Activated T-helper 1 cell treated with anti-CD3 and anti-CD28 coated beads, Interleukin-12 subunit alpha, Interleukin-12 subunit beta, Interleukin-2, Interleukin-4 antibody, amounts not matched to agents 30 ng/mL and 10 ng/mL and 1 ng/mL, durations not matched to agents 14 hours and 24 hours and 36 hours (primary cell): ENCODE measurements around the gene INA. TPM values are rescaled to one million over a fixed set of nuclear protein-coding genes. Genes with fewer than 3 reads are reported as not detected.
A peak's percentile ranks its signal among the peaks of the same experiment; 100 is the strongest.

Experiments
- DNase-seq: peaks from one replicate; pipeline ENCODE4 v3.0.0; 2021; ENCODE audit warnings: low spot score
- H3K27ac Mint-ChIP-seq: one replicate; pipeline ENCODE4 v1.8.0; 2021; ENCODE audit warnings: mild to moderate bottlenecking, mixed read lengths
- H3K27me3 Mint-ChIP-seq: one replicate; pipeline ENCODE4 v1.8.0; 2022; ENCODE audit warnings: mild to moderate bottlenecking, moderate library complexity, mixed read lengths; ENCODE audit not compliant: insufficient read depth
- H3K36me3 Mint-ChIP-seq: one replicate; pipeline ENCODE4 v1.8.0; 2021; ENCODE audit warnings: low read depth, mixed read lengths
- H3K4me1 Mint-ChIP-seq: one replicate; pipeline ENCODE4 v1.8.0; 2021; ENCODE audit warnings: low read depth, mixed read lengths
- H3K4me3 Mint-ChIP-seq: one replicate; pipeline ENCODE4 v1.8.0; 2021; ENCODE audit warnings: mild to moderate bottlenecking, moderate library complexity, mixed read lengths
- H3K9me3 Mint-ChIP-seq: one replicate; pipeline ENCODE4 v1.8.0; 2021; ENCODE audit warnings: mixed read lengths
- intact Hi-C: fragments of 100-400 bp; cut with micrococcal nuclease; formaldehyde crosslinking; loops from one replicate; pipeline ENCODE4 v1.15.1; 2024
- total RNA-seq: library from RNA; stranded (reverse); gene quantifications from 2 replicates; pipeline ENCODE4 v1.2.3, GENCODE V29; 2022

Gene INA
- total RNA-seq, 1 donor from 2014 or later, result 1.5 TPM

DNA sequence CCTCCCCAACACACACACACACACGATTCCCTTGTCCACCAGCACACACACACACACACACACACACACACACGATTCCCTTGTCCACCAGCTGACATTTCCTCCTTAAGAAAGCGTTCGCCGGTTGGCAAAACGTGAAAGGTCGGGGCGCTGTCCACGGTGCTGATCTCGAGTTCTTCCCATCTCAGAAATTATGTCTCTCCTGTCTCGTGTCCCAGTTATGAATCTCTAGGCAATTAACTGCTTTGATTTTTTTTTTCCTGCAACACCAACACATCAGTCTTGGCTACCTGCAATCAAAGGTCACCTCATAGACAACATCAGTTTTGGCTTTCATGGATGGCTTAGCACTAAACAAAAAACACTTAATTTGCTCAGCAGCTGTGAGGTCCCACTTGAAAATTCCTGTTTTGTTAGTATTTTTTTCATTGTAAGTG lies 1.9 kb downstream of the INA start:
- H3K4me3 Mint-ChIP-seq, result peak overlapping the region; percentile 68
- peak overlapping the region; percentile 79 for H3K27ac Mint-ChIP-seq
- peaks cover 5% of the 10 kb centered on the region for H3K9me3 Mint-ChIP-seq
- intact Hi-C loops, result no loop called here
- peak; percentile 28 for DNase-seq
- H3K36me3 Mint-ChIP-seq, result peaks cover 4% of the 10 kb centered on the region
- peaks cover 8% of the 10 kb centered on the region for H3K4me1 Mint-ChIP-seq
- H3K27me3 Mint-ChIP-seq, result peaks cover 52% of the 10 kb centered on the region

DNA sequence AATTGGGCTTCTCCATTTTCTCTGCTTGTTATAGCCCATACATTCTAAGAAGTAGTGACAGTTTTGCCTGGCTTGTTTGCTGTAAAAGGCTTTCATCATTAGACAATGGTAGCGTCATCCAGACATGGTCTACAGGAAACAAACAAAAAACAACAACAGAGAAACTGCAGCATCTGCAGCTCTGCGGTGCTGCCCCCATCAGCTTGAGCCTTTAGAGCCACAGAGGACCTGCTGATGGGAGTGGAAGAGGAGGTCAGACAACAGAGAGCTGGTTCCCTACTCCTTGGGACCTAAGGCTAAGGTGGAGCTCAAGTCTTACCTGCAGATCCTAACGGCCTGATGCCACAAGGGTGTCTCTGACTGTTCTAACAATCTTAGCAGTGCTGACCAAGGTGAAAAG lies 3.1 kb downstream of the INA start:
- Mint-ChIP-seq H3K27me3 (peaks cover 52% of the 10 kb centered on the region), H3K27ac (no peak overlapping the region), H3K9me3 (peaks cover 5% of the 10 kb centered on the region), H3K4me1 (peaks cover 8% of the 10 kb centered on the region), H3K36me3 (peaks cover 4% of the 10 kb centered on the region), H3K4me3 (no peak overlapping the region)
- no peak for DNase-seq
- intact Hi-C loops, result no loop called here

- intact Hi-C loops, result no loop called here
- no peak for DNase-seq
- Mint-ChIP-seq H3K27me3 (peaks cover 50% of the 10 kb centered on the region), H3K9me3 (peaks cover 5% of the 10 kb centered on the region), H3K36me3 (peaks cover 4% of the 10 kb centered on the region), H3K4me3 (no peak overlapping the region), H3K27ac (no peak overlapping the region), H3K4me1 (peaks cover 8% of the 10 kb centered on the region)
Measured at GRCh38 chr10:103280506-103280905, 3.6 kb downstream of the INA start.

GRCh38 chr10:103281753-103282152 lies 4.8 kb downstream of the INA start:
- peaks cover 5% of the 10 kb centered on the region for H3K9me3 Mint-ChIP-seq
- H3K4me3 Mint-ChIP-seq, result no peak overlapping the region
- no peak overlapping the region for H3K27ac Mint-ChIP-seq
- intact Hi-C loops, result no loop called here
- H3K27me3 Mint-ChIP-seq, result peaks cover 41% of the 10 kb centered on the region
- H3K36me3 Mint-ChIP-seq, result peaks cover 4% of the 10 kb centered on the region
- DNase-seq, result no peak
- H3K4me1 Mint-ChIP-seq, result peaks cover 8% of the 10 kb centered on the region

DNA sequence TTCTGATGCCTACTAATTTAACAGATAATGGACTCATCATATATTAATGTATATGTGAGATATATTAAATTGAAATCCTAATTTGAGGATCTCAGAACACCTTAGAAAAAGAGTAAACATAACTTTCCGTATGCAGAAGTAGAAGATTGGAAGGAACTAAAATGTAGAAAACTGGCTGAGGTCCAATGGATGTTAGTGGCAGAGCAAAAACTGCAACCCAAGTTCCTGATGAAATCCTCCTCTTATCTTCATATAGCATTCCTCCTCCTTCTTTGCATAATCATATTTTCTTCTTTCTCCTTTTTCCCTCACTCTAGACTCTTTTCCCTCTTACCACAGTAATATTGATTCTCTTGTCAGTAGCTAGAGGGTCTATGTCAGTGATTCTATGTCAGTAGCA lies 6.0 kb downstream of the INA start:
- intact Hi-C loops, result no loop called here
- Mint-ChIP-seq H3K4me3 (no peak overlapping the region), H3K4me1 (peaks cover 8% of the 10 kb centered on the region), H3K36me3 (peaks cover 4% of the 10 kb centered on the region), H3K27ac (no peak overlapping the region), H3K27me3 (peaks cover 45% of the 10 kb centered on the region), H3K9me3 (peaks cover 5% of the 10 kb centered on the region)
- no peak for DNase-seq

- peaks cover 45% of the 10 kb centered on the region for H3K27me3 Mint-ChIP-seq
- no peaks in the 10 kb centered on the region for H3K9me3 Mint-ChIP-seq
- no peak overlapping the region for H3K4me3 Mint-ChIP-seq
- no peaks in the 10 kb centered on the region for H3K36me3 Mint-ChIP-seq
- H3K27ac Mint-ChIP-seq, result no peak overlapping the region
- intact Hi-C loops, result no loop called here
- H3K4me1 Mint-ChIP-seq, result no peaks in the 10 kb centered on the region
- DNase-seq, result no peak
Measured at GRCh38 chr10:103284170-103284569, 7.2 kb downstream of the INA start.

DNA sequence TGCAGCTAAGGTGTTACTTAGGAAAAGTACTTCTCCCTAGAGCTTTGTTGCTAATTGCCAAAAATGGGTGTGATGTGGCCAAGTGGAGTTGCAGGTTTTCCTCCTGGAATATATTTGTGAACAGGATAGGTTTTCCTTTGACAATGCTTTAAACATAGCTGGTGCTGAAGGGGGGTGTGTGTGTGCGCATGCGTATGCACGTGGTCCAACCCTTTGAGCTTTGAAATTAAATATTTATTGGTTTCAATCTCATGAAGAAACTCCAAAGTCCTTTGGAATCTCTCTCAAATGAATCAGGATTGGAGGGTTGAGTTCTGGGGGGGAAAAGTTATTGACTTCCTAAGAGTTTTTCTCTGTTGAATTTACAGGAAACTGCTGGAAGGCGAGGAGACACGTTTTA lies 11.1 kb downstream of the INA start:
- H3K36me3 Mint-ChIP-seq, result no peaks in the 10 kb centered on the region
- no peak overlapping the region for H3K27ac Mint-ChIP-seq
- peaks cover 33% of the 10 kb centered on the region for H3K27me3 Mint-ChIP-seq
- H3K9me3 Mint-ChIP-seq, result no peaks in the 10 kb centered on the region
- intact Hi-C loops, result no loop called here
- DNase-seq, result no peak
- H3K4me3 Mint-ChIP-seq, result no peak overlapping the region
- no peaks in the 10 kb centered on the region for H3K4me1 Mint-ChIP-seq

DNA sequence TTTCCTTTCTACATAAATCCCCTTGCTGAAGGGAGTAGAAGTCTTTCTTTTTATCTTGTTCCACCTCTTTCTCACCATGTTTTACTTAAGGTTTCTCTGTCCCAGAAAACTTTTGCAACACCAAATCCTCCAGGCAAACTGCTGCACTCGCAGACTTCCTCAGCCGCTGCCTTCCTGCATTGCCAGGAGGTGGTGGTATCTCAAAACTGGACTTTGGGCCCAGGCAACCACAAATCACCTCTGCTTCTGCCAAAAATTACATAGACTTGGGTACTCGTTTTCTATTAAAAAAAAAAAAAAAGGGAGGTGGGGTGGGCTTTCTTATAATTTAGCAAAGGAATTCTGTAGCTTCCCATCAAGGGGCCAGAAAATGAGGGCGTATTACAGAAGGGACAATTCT lies 14.7 kb downstream of the INA start:
- Mint-ChIP-seq H3K9me3 (no peaks in the 10 kb centered on the region), H3K27me3 (peaks cover 32% of the 10 kb centered on the region), H3K4me1 (no peaks in the 10 kb centered on the region), H3K36me3 (no peaks in the 10 kb centered on the region), H3K27ac (no peak overlapping the region), H3K4me3 (no peak overlapping the region)
- no peak for DNase-seq
- intact Hi-C loops, result no loop called here

GRCh38 chr10:103295374-103296015 lies 18.6 kb downstream of the INA start:
- H3K27ac Mint-ChIP-seq, result no peak overlapping the region
- peaks cover 10% of the 10 kb centered on the region for H3K27me3 Mint-ChIP-seq
- intact Hi-C loops, result no loop called here
- no peaks in the 10 kb centered on the region for H3K4me1 Mint-ChIP-seq
- no peaks in the 10 kb centered on the region for H3K9me3 Mint-ChIP-seq
- H3K36me3 Mint-ChIP-seq, result no peaks in the 10 kb centered on the region
- no peak overlapping the region for H3K4me3 Mint-ChIP-seq
- DNase-seq, result no peak

GRCh38 chr10:103307594-103307993 lies 30.7 kb downstream of the INA start:
- Mint-ChIP-seq H3K4me3 (no peak overlapping the region), H3K9me3 (no peaks in the 10 kb centered on the region), H3K4me1 (no peaks in the 10 kb centered on the region), H3K27ac (no peak overlapping the region), H3K27me3 (no peaks in the 10 kb centered on the region), H3K36me3 (peaks cover 28% of the 10 kb centered on the region)
- intact Hi-C loops, result no loop called here
- no peak for DNase-seq

GRCh38 chr10:103310197-103310596 lies 33.3 kb downstream of the INA start:
- Mint-ChIP-seq H3K36me3 (peaks cover 24% of the 10 kb centered on the region), H3K9me3 (no peaks in the 10 kb centered on the region), H3K27me3 (no peaks in the 10 kb centered on the region), H3K4me3 (no peak overlapping the region), H3K4me1 (no peaks in the 10 kb centered on the region), H3K27ac (no peak overlapping the region)
- DNase-seq, result no peak
- intact Hi-C loops, result no loop called here

GRCh38 chr10:103316087-103316486 lies 39.1 kb downstream of the INA start:
- H3K9me3 Mint-ChIP-seq, result no peaks in the 10 kb centered on the region
- peaks cover 21% of the 10 kb centered on the region for H3K36me3 Mint-ChIP-seq
- H3K4me3 Mint-ChIP-seq, result no peak overlapping the region
- no peak for DNase-seq
- H3K4me1 Mint-ChIP-seq, result no peaks in the 10 kb centered on the region
- intact Hi-C loops, result no loop called here
- no peaks in the 10 kb centered on the region for H3K27me3 Mint-ChIP-seq
- H3K27ac Mint-ChIP-seq, result no peak overlapping the region

DNA sequence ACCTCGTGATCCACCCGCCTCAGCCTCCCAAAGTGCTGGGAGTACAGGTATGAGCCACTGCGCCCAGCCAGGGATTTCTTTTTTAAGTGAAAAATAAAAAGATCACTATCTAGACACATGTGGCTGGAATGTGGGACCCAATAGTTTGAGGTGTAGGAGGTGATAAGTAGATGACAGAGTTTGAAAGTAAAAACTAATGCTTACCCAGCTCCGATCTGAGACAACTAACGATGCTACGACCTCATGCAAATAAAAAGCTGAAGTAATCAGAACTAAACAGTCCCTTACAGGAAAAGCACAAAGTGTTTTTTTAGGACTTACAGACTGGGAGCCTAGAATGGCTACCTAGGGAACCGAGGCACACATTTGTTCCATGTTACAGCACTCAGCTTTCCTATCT lies 51.0 kb downstream of the INA start:
- no peaks in the 10 kb centered on the region for H3K9me3 Mint-ChIP-seq
- H3K27me3 Mint-ChIP-seq, result no peaks in the 10 kb centered on the region
- no peaks in the 10 kb centered on the region for H3K4me1 Mint-ChIP-seq
- H3K4me3 Mint-ChIP-seq, result no peak overlapping the region
- DNase-seq, result no peak
- H3K27ac Mint-ChIP-seq, result peak overlapping the region; percentile 7
- intact Hi-C loops, result no loop called here
- H3K36me3 Mint-ChIP-seq, result peaks cover 20% of the 10 kb centered on the region
